Adrenal gland (tissue), 12 donors: ENCODE measurements around the gene MAN2A2. TPM values are rescaled to one million over a fixed set of nuclear protein-coding genes. Genes with fewer than 3 reads are reported as not detected.

Source experiments
- DNase-seq, 7 donors: peaks; one replicate each; pipeline ENCODE4 v3.0.0-alpha.2; 2019 to 2020
- H3K27ac ChIP-seq, 5 donors: fragments of 200-600 bp; sonication (generic) in 4 of 5; 1 replicate in 3 of 5; 2 replicates in 2 of 5; pipeline versions ENCODE4 v1.5.1 to v1.8.0; 2016 to 2020; ENCODE audit warnings: mild to moderate bottlenecking in 1 of 5
- H3K27me3 ChIP-seq: fragments of 200-600 bp; 2 replicates; pipeline ENCODE4 v1.8.0; 2021
- H3K36me3 ChIP-seq, 2 donors: fragments of 200-600 bp; replicated peaks in 1 of 2; 1 replicate in 1 of 2; 2 replicates in 1 of 2; pipeline versions ENCODE4 v1.5.1 to v1.8.0; 2018 to 2022
- H3K4me1 ChIP-seq, 2 donors: fragments of 200-600 bp; replicated peaks in 1 of 2; 1 replicate in 1 of 2; 2 replicates in 1 of 2; pipeline versions ENCODE4 v1.5.1 to v1.8.0; 2018 to 2021
- H3K4me3 ChIP-seq, 4 donors: fragments of 200-600 bp; sonication (generic) in 3 of 4; one replicate each; pipeline ENCODE4 v1.5.1; 2016 to 2018
- H3K9me3 ChIP-seq, 3 donors: fragments of 200-600 bp; sonication (generic) in 1 of 3; replicated peaks in 1 of 3; 1 replicate in 2 of 3; 2 replicates in 1 of 3; pipeline versions ENCODE4 v1.5.1 to v1.8.0; 2016 to 2021
- CTCF ChIP-seq, 6 experiments: fragments of 450-650 bp in 4 of 6; fragments of 200-600 bp in 2 of 6; sonication (generic) in 1 of 6; IDR thresholded peaks; 1 replicate in 5 of 6; 2 replicates in 1 of 6; pipeline versions ENCODE4 v1.5.1 to v1.8.0; 2016 to 2021; ENCODE audit warnings: antibody characterized with exemption in 6 of 6, mild to moderate bottlenecking in 2 of 6, moderate library complexity in 1 of 6
- POLR2A ChIP-seq, 2 donors: fragments of 450-650 bp; IDR thresholded peaks; one replicate each; pipeline ENCODE4 v1.6.1; 2017; ENCODE audit warnings: antibody characterized with exemption in 2 of 2, mild to moderate bottlenecking in 2 of 2, moderate library complexity in 1 of 2
- WGBS, 4 donors: extraction: QIAGEN DNeasy Blood & Tissue Kit in 2 of 4; methylation state at CpG; one replicate each; pipeline versions ENCODE4 v1.1.5 to v1.1.7; 2013 to 2017; 5-methylcytosine and 5-hydroxymethylcytosine counted together
- intact Hi-C, 2 donors: fragments of 100-400 bp; cut with DNase I; formaldehyde crosslinking; loops; one replicate each; pipeline versions ENCODE4 v1.14.1 to v1.15.0; 2022 to 2023
- polyA plus RNA-seq, 3 donors: library from polyadenylated mRNA; stranded (reverse); fragments of 200-250 nt in 2 of 3; fragments of 350-450 nt in 1 of 3; fragmentation: Illumina TruSeq in 1 of 3; extraction: RNeasy Lipid Tissue Mini Kit (QIAGEN cat#74804) in 1 of 3; gene quantifications; one replicate each; pipeline ENCODE4 v1.2.3, GENCODE V29; 2013 to 2014
- total RNA-seq, 9 donors: library from RNA; depleted of rRNA in 4 of 9; stranded (reverse); fragments of >200 nt in 4 of 9; fragments of 120-200 nt in 1 of 9; fragmentation: NEBNext Ultra II Directional in 1 of 9; extraction: Animal tissue kit (Norgen Biotek cat#: 25700) in 1 of 9; gene quantifications; one replicate each; pipeline versions ENCODE4 v1.1.0 to v1.2.4, GENCODE V29; 2013 to 2023
- donor health status: healthy with polysubstance abuse.
- donor health status: Bipolar disorder and iron deficiency.
- donor health status: DM: yes; HTN: yes; CAD: no.
- donor health status: DM: no; HTN: no; CAD: no.
- donor health status: DM: no; HTN: no; CAD: no.
- donor health status: DM: yes; HTN: yes; CAD: no.

Gene MAN2A2
- total and polyA plus RNA-seq, 12 donors, result 13.3 to 94.6 (median 64.6) TPM

GRCh38 chr15:90857883-90858443, 45.1 kb upstream of the MAN2A2 start:
- intact Hi-C loops, result no loop called here
- Histone ChIP-seq H3K4me3 (no peak overlapping the region), H3K27ac (no peak overlapping the region), H3K36me3 (no peaks in the 10 kb centered on the region), H3K4me1 (no peaks in the 10 kb centered on the region), H3K27me3 (no peaks in the 10 kb centered on the region), H3K9me3 (no peaks in the 10 kb centered on the region)
- TF ChIP-seq POLR2A (IDR thresholded peaks at IDR 0.05), result no peak
- no peak for TF ChIP-seq CTCF (IDR thresholded peaks at IDR 0.05)
- no peak for DNase-seq
- WGBS, 4 donors, result 87 to 91% (median 88%) methylated on average over 8 of the region's 8 CpGs

GRCh38 chr15:90859234-90860131, 43.6 kb upstream of the MAN2A2 start:
- intact Hi-C loops, result no loop called here
- Histone ChIP-seq H3K27ac (no peak overlapping the region), H3K9me3 (no peaks in the 10 kb centered on the region), H3K4me1 (no peaks in the 10 kb centered on the region), H3K4me3 (no peak overlapping the region), H3K27me3 (no peaks in the 10 kb centered on the region), H3K36me3 (no peaks in the 10 kb centered on the region)
- TF ChIP-seq POLR2A (IDR thresholded peaks at IDR 0.05) (no peak), CTCF (IDR thresholded peaks at IDR 0.05) (peak in 3 of 6 experiments; percentile 25 to 38 (median 35))
- 59 to 65% (median 63%) methylated on average over 8 to 10 of the region's 10 CpGs for WGBS, 4 donors
- peak in 1 of 7 donors; percentile 63 for DNase-seq

- no peak for DNase-seq
- no peaks in the 10 kb centered on the region for H3K36me3 ChIP-seq
- no peak for TF ChIP-seq CTCF (IDR thresholded peaks at IDR 0.05)
- no peak for TF ChIP-seq POLR2A (IDR thresholded peaks at IDR 0.05)
- no peaks in the 10 kb centered on the region for H3K9me3 ChIP-seq
- no peaks in the 10 kb centered on the region for H3K27me3 ChIP-seq
- H3K27ac ChIP-seq, result no peak overlapping the region
- H3K4me1 ChIP-seq, result no peaks in the 10 kb centered on the region
- 84 to 88% (median 88%) methylated on average over 5 to 7 of the region's 7 CpGs for WGBS, 4 donors
- no peak overlapping the region for H3K4me3 ChIP-seq
- intact Hi-C loops, result no loop called here
Measured at GRCh38 chr15:90860450-90860849, 42.7 kb upstream of the MAN2A2 start.

GRCh38 chr15:90860942-90861675, 42.0 kb upstream of the MAN2A2 start:
- TF ChIP-seq POLR2A (IDR thresholded peaks at IDR 0.05) (no peak), CTCF (IDR thresholded peaks at IDR 0.05) (no peak)
- no peak overlapping the region for H3K27ac ChIP-seq
- WGBS, 4 donors, result 88 to 94% (median 90%) methylated on average over 14 of the region's 14 CpGs

More at GRCh38 chr15:90860942-90861675, 42.0 kb upstream of the MAN2A2 start:
- no peak overlapping the region for H3K4me3 ChIP-seq
- H3K27me3 ChIP-seq, result no peaks in the 10 kb centered on the region
- H3K4me1 ChIP-seq, result no peaks in the 10 kb centered on the region
- H3K36me3 ChIP-seq, result no peaks in the 10 kb centered on the region
- DNase-seq, result no peak
- intact Hi-C loops, result no loop called here
- H3K9me3 ChIP-seq, result no peaks in the 10 kb centered on the region
